HG03432 (cell line): ENCODE measurements around the gene HSPA13.
"Not testable (repeated sequence)": the region's sequence is repeated elsewhere in the genome, so short reads cannot be mapped to it uniquely, and the experiment has no call there.

Experiments used
- ATAC-seq: cut with Tn5 transposase; IDR thresholded peaks from one replicate; pipeline ENCODE4 v1.9.1; 2021; ENCODE audit warnings: mild to moderate bottlenecking, moderate library complexity; ENCODE audit not compliant: unreplicated experiment

Gene HSPA13, protein sequence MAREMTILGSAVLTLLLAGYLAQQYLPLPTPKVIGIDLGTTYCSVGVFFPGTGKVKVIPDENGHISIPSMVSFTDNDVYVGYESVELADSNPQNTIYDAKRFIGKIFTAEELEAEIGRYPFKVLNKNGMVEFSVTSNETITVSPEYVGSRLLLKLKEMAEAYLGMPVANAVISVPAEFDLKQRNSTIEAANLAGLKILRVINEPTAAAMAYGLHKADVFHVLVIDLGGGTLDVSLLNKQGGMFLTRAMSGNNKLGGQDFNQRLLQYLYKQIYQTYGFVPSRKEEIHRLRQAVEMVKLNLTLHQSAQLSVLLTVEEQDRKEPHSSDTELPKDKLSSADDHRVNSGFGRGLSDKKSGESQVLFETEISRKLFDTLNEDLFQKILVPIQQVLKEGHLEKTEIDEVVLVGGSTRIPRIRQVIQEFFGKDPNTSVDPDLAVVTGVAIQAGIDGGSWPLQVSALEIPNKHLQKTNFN

DNA sequence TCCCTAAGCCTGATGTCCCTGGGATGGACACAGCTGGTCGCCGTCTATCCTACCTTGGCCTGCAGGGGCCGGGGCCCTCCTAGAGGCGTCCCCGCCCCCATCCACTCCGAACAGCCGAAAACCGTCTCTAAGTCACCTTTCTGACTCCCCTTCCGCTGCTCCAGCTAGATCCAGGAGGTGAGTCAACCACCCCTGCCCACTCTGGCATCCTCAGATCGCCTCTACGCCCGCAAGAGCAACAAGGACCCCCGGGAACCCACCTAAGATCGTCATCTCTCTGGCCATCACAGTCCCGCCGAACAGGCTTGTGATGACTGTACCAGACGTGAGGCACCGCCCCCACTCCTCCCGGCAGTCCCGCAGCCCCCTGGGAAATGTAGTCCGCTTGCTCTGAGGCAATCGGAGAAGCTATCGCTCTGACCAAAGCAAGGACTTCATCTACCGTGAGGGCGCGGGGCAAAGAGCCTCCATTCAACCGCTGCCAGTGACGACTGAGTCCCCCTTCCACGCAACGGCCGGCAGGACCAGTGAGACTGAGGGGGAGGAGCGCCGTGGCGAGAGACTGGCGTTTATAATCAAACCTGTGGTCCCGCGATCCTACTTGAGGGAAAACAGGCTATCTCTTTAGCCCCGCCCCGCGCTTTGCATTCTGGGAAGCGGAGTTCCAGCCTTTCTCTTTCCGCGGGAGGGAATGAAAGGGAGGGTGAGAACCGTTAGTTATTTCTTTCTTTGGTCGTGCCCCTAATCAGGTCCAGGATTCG, at the start of gene HSPA13:
HSPA13 (minus strand) TSS at position 312 of the 761 bp plus-strand sequence; CDS start at position 285, 27 bp downstream.
- peak; percentile 98 for ATAC-seq

DNA sequence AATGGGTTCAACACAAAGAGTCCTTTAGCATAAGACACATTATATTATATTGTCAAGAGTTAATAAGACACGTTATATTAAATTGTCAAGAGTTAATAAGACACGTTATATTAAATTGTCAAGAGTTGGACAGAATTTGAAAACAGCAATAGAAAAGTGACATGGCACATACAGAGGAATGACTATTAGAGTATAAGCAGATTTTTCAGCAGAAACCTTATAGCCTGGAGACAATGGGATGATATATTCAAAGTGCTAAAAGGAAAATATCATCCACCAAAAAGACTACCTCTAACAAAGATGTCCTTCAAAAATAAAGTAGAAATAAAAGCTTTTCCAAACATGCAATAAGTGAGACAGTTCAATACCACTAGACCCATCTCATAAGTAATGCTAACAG, 36.0 kb upstream of the HSPA13 start:
- no peak for ATAC-seq

DNA sequence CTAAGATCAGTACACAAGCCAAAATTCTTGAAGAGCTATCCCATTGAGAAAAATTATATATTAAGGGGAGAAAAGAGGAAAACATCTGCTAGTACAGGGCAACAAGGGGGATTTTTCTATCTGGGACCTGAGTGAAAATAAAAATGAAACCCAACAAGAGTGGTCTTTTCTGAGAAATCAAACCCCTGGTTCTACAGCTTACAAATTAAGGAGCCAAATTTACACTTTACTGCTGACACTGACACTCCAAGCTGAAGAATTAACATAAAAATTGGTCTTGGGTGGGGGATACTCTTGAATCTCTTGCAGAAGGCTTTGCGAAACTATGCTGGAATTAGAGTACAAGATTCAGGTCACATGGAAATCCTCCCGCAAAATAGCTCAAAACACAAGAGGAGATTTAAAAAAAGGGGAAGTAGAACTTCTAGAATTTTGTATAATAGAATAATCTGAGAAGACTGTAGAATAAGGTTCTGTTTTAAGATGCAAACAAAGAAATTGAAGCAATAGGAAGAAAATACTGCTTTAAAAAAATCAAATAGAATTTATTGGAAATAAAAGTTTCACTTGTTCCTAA, 32.1 kb upstream of the HSPA13 start:
- peak; percentile 55 for ATAC-seq

GRCh38 chr21:14405962-14406361, 23.0 kb upstream of the HSPA13 start:
- ATAC-seq, result no peak

DNA sequence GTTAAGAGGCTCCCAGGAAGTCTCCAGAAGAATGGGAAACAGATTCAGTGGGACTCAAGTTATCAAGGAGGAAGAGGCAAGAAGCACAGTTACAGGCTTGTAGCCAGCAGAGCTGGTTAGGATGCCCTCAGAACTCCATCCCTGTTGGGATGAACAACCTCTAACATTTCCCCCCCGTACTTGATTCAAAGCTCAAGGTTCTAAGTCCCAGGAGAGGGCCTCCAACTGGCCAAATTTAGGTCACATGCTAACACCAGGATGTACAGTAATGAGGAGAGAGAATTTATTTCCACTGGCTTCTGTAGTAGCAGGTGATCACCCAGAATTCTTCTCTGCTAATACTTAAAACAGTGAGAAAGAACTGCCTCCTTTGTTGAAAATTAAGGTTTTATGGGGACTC, 22.3 kb upstream of the HSPA13 start:
- no peak for ATAC-seq

GRCh38 chr21:14403681-14404318, 20.9 kb upstream of the HSPA13 start:
- peak; percentile 73 for ATAC-seq

GRCh38 chr21:14401217-14401616, 18.3 kb upstream of the HSPA13 start:
- ATAC-seq, result no peak

GRCh38 chr21:14388282-14388681, 5.3 kb upstream of the HSPA13 start:
- ATAC-seq, result no peak

- no peak for ATAC-seq
Measured at GRCh38 chr21:14384453-14384852, 1.5 kb upstream of the HSPA13 start.

DNA sequence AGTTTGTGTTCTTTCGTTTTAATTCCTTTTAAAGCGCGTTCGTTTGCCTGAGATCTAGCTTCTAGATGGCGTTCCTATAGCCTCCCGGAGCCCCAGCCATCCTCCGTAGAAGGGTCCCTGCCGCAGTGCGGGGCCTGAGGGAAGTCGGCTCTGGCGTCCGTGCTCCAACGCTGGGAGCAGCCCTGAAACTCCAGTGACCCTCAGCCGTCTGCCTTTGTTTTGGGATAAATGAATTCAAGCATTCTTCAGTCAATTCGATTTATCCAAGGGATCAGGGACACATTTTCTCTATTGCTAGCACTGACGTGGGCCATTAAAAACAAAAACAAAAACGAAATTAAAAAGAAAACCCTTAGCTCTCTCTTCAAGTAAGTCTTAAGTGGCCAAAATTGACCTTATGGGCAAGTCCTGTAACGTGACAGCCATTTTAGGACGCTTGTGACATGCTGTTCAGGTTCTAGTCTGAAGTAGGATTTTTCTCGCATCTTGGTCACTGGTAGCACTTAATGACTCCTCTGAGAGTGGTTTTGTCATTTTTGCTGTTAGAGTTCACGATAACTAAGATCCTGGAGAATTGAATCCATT, 742 bp upstream of the HSPA13 start:
- ATAC-seq, result peak; percentile 36

DNA sequence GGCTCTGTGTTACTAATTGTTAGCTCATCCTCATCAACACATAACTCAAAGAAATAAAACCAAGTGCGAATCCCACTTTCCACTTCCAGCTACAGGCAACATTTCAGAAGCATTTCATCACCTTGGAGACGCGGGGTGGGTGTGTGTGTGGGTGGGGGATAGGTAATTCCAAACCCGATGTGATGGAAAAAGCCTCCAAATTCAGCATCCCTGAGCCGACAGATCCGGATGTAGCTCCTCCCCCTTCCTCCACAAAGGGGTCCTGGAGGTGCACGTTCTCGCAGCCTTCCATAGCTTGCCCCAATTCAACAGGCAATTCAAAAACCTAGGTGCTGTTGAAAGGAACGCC, 486 bp downstream of the HSPA13 start:
- ATAC-seq, result no peak

- no peak for ATAC-seq
Measured at GRCh38 chr21:14376854-14377253, 6.1 kb downstream of the HSPA13 start.

DNA sequence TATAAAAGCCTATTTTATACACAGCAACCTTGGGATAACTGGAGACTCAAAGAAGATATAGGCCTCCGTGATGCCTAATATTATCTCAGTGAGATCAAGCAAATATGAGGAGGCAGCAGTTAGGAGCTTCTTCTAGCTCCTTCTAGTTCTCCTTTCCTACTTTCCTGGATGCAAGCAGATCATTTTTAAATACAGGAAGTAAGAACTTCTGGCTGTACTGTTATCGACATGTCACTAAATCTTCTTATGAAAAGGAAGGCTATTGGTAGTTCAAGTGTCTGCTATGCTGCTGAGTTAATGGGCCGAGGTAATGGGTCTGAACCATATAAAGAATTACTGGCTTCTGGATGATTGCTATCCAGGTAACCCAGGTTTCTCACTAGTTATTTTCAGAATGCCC, 15.9 kb downstream of the HSPA13 start:
- ATAC-seq, result no peak

DNA sequence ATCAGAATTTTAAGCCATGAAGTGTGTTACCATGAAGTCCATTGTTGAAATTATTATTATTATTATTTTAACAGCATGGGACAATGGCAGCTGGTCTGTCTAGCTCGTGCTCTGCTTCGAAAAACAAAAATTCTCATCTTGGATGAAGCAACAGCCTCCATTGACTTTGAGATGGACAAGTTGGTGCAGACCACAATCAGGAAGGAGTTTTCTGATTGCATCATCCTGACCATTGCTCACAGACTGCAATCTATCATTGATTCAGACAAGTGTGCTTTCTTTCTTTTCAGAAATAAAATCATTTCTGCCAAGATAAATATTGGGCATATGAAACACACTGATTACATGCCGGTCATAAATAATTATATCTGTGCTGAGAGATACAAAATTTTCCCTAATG, 21.0 kb downstream of the HSPA13 start:
- ATAC-seq, result no peak

DNA sequence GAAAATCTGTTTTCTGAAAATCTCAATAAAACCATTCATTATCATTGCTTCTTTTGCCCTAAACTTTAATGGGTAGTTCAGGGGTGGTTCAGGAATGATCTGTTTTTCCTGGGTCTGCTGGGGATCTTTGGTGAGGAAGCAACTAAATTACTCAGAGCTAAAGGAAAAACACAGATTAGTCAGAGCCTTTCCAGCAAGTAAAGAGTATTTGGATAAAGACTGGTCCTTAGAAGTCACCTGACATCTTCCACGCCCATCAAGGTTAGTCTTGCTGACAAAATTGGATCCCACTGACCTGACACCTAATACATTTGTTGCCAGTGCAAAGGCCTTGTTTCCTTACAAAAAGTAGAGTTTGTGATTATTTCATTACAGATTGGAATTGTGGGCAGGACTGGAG, 24.2 kb downstream of the HSPA13 start:
- ATAC-seq, result no peak

- ATAC-seq, result no peak
Measured at GRCh38 chr21:14356746-14357145, 26.2 kb downstream of the HSPA13 start.

GRCh38 chr21:14354515-14354914, 28.4 kb downstream of the HSPA13 start:
- no peak for ATAC-seq

GRCh38 chr21:14353726-14354125, 29.2 kb downstream of the HSPA13 start:
- no peak for ATAC-seq

- ATAC-seq, result no peak
Measured at GRCh38 chr21:14353231-14353630, 29.7 kb downstream of the HSPA13 start.

DNA sequence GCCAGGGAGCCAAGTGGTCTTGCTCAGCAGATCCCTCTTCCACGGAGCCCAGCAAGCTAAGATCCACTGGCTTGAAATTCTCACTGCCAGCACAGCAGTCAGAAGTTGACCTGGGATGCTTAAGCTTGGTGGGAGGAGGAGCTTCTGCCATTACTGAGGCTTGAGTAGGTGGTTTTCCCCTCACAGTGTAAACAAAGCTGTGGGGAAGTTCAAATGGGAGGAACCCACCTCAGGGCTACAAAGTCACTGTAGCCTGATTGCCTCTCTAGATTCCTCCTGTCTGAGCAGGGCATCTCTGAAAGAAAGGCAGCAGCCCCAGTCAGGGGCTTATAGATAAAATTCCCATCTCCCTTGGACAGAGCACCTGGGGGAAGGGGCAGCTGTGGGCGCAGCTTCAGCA, 55.6 kb downstream of the HSPA13 start:
- ATAC-seq, result not testable (repeated sequence)

DNA sequence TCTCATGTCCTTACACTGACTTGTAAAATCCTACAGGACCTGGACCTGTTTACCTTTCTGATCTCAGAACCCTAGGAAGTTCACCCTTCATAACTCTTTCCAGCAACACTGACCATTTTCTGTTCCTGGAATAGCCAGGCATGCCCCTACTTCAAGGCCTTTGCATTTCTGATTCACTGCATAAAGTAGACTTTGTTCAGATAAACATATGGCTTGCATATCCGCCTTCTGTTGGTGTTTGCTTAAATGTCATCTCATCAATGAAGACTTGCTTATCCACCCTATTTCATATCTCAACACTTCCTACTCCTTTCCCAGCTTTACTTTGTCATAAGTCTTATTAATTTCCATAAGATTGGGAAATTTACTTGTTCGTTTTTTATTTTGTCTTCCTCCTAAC, 57.4 kb downstream of the HSPA13 start:
- ATAC-seq, result no peak
